Endothelial cell of umbilical vein (primary cell): ENCODE results near the gene CEACAM5. TPM values are rescaled to one million over a fixed set of nuclear protein-coding genes. Genes with fewer than 3 reads are reported as not detected.

ENCODE experiments used
- BruUV-seq: library from RNA; stranded (reverse); fragments of 400-500 nt; replicated peaks from 2 replicates; lab custom pipeline; 2021; lab: Mats Ljungman, UMichigan
- CTCF ChIA-PET: fragments of 300-600, 350-600 bp; sonication (Branson Sonifier 250); formaldehyde crosslinking; loops from one replicate; lab custom pipeline; 2021; ENCODE audit warnings: antibody characterized with exemption, inconsistent platforms; lab: Charles Lee
- POLR2A ChIA-PET: fragments of 300-600, 350-600 bp; sonication (Branson Sonifier 250); formaldehyde crosslinking; loops from one replicate; lab custom pipeline; 2021; ENCODE audit warnings: antibody characterized with exemption, inconsistent platforms; lab: Charles Lee
- DNase-seq: peaks from one replicate; pipeline ENCODE4 v3.0.0-alpha.2; 2011; ENCODE audit warnings: low read depth, low spot score
- FAIRE-seq: peaks from 2 replicates; lab custom pipeline; 2011; peaks lifted over from hg19 to GRCh38; lab: Jason Lieb, UNC
- H2AFZ ChIP-seq: 2 replicates; pipeline ENCODE4 v1.6.0; 2012; ENCODE audit warnings: low read depth, low read length, control low read depth, inconsistent platforms
- H3K27ac ChIP-seq: 2 replicates; pipeline ENCODE4 v1.5.1; 2011; ENCODE audit warnings: low read depth, mild to moderate bottlenecking, control low read depth, low read length, moderate library complexity; ENCODE audit not compliant: insufficient read depth
- H3K27me3 ChIP-seq, 2 experiments: 2 replicates each; pipeline versions ENCODE4 v1.6.0 to v1.6.1; 2011; ENCODE audit warnings: low read length in 2 of 2, mixed read lengths in 1 of 2; ENCODE audit not compliant: control insufficient read depth in 2 of 2, insufficient read depth in 2 of 2
- H3K36me3 ChIP-seq, 2 experiments: 2 replicates in 1 of 2; 3 replicates in 1 of 2; pipeline ENCODE4 v1.5.1; 2011; ENCODE audit warnings: low read length in 2 of 2, mild to moderate bottlenecking in 1 of 2, moderate library complexity in 1 of 2; ENCODE audit not compliant: control insufficient read depth in 2 of 2, insufficient read depth in 2 of 2; ENCODE audit errors: extremely low read depth in 1 of 2
- H3K4me1 ChIP-seq: 3 replicates; pipeline ENCODE4 v1.5.1; 2011; ENCODE audit warnings: mild to moderate bottlenecking, low read length; ENCODE audit not compliant: control insufficient read depth, insufficient read depth; ENCODE audit errors: extremely low read depth
- H3K4me2 ChIP-seq: 2 replicates; pipeline ENCODE4 v1.6.1; 2011; ENCODE audit warnings: low read length, control low read depth, mixed read lengths; ENCODE audit not compliant: insufficient read depth
- H3K4me3 ChIP-seq, 3 experiments: fragments of 200-600 bp in 1 of 3; sonication (generic), shearing (Covaris generic) in 1 of 3; replicated peaks in 1 of 3; 2 replicates each; pipeline ENCODE4 v1.5.1; 2011 to 2016; ENCODE audit warnings: control low read depth in 3 of 3, low read length in 3 of 3, mild to moderate bottlenecking in 2 of 3, inconsistent platforms in 1 of 3, low read depth in 1 of 3, moderate library complexity in 1 of 3; ENCODE audit not compliant: insufficient read depth in 1 of 3
- H3K79me2 ChIP-seq: 2 replicates; pipeline ENCODE4 v1.6.0; 2012; ENCODE audit warnings: low read length, inconsistent platforms; ENCODE audit not compliant: control insufficient read depth, insufficient read depth
- H3K9ac ChIP-seq: replicated peaks from 2 replicates; pipeline ENCODE3; 2011; ENCODE audit warnings: low read length, control low read depth; ENCODE audit not compliant: insufficient read depth; ENCODE audit errors: extremely low read depth
- H3K9me1 ChIP-seq: replicated peaks from 3 replicates; pipeline ENCODE4 v1.6.0; 2011; ENCODE audit warnings: mild to moderate bottlenecking, low read length; ENCODE audit not compliant: control insufficient read depth, insufficient read depth; ENCODE audit errors: extremely low read depth
- H3K9me3 ChIP-seq: replicated peaks from 2 replicates; pipeline ENCODE4 v1.5.1; 2012; ENCODE audit warnings: low read length, inconsistent platforms; ENCODE audit not compliant: control insufficient read depth, insufficient read depth
- H4K20me1 ChIP-seq: replicated peaks from 2 replicates; pipeline ENCODE3; 2011; ENCODE audit warnings: mild to moderate bottlenecking, low read length; ENCODE audit not compliant: control insufficient read depth, insufficient read depth; ENCODE audit errors: extremely low read depth
- EZH2 ChIP-seq: IDR thresholded peaks from 2 replicates; pipeline ENCODE4 v1.6.1; 2012; ENCODE audit warnings: borderline replicate concordance, low read depth, mild to moderate bottlenecking, moderate library complexity, low read length, inconsistent platforms; ENCODE audit not compliant: severe bottlenecking
- FOS ChIP-seq: IDR thresholded peaks from 2 replicates; pipeline ENCODE4 v1.6.1; 2011; ENCODE audit warnings: mild to moderate bottlenecking, low read length, moderate library complexity, borderline replicate concordance; ENCODE audit not compliant: insufficient read depth
- GATA2 ChIP-seq: IDR thresholded peaks from 2 replicates; pipeline ENCODE4 v1.7.0; 2011; ENCODE audit warnings: low read depth, mild to moderate bottlenecking, moderate library complexity, mixed read lengths, low read length; ENCODE audit not compliant: insufficient read length, insufficient read depth
- JUN ChIP-seq: IDR thresholded peaks from 2 replicates; pipeline ENCODE4 v1.6.1; 2011; ENCODE audit warnings: borderline replicate concordance, low read depth; ENCODE audit not compliant: insufficient read length, insufficient read depth
- MYC ChIP-seq: IDR thresholded peaks from one replicate; pipeline ENCODE4 v1.6.1; 2011; ENCODE audit warnings: mild to moderate bottlenecking, low read depth, low read length
- POLR2A ChIP-seq: IDR thresholded peaks from 2 replicates; pipeline ENCODE4 v1.6.1; 2012; ENCODE audit warnings: low read depth, mild to moderate bottlenecking, control low read depth, low read length
- POLR2AphosphoS5 ChIP-seq: IDR thresholded peaks from 2 replicates; pipeline ENCODE4 v1.6.1; 2012; ENCODE audit warnings: low read depth, mild to moderate bottlenecking, control low read depth, low read length, moderate library complexity; ENCODE audit not compliant: insufficient read depth
- dilution Hi-C: fragments of 300-500 bp; cut with MboI; formaldehyde crosslinking; loops from one replicate; pipeline ENCODE4 v1.15.0; 2019; ENCODE audit warnings: low sequenced_read_pairs; ENCODE audit not compliant: extremely low pct_ligation_motif_present
- intact Hi-C: fragments of 100-400 bp; cut with micrococcal nuclease; formaldehyde crosslinking; loops from one replicate; pipeline ENCODE4 v1.10.0; 2022
- polyA plus RNA-seq, 4 experiments: library from polyadenylated mRNA; depleted of rRNA in 3 of 4; stranded (reverse) in 3 of 4; unstranded in 1 of 4; fragments of >200 nt; gene quantifications; 2 replicates each; pipeline versions ENCODE4 v1.2.1 to v1.2.3, GENCODE V29; 2011 to 2012; ENCODE audit warnings: missing spikeins in 1 of 4
- total RNA-seq: library from RNA; stranded (reverse); gene quantifications from 2 replicates; pipeline ENCODE4 v1.2.3, GENCODE V29; 2021
- TF ChIP-seq, protein P1 (sequence below), 2 donors: IDR thresholded peaks; 1 replicate in 1 of 2; 2 replicates in 1 of 2; pipeline ENCODE4 v1.5.1; 2011; ENCODE audit warnings: low read length in 2 of 2, mild to moderate bottlenecking in 2 of 2, moderate library complexity in 2 of 2, control low read depth in 1 of 2, inconsistent platforms in 1 of 2, low read depth in 1 of 2; ENCODE audit not compliant: insufficient read depth in 1 of 2; ENCODE audit errors: extremely low read depth in 1 of 2
- TF ChIP-seq, protein P2 (sequence below): IDR thresholded peaks from 2 replicates; pipeline ENCODE4 v1.6.1; 2011; ENCODE audit not compliant: insufficient read depth, insufficient read length

CEACAM5 gene
- total and polyA plus RNA-seq, 2 donors (not counting 3 experiments of a cell fraction or from before 2014, with no cell fraction given), result not detected

DNA sequence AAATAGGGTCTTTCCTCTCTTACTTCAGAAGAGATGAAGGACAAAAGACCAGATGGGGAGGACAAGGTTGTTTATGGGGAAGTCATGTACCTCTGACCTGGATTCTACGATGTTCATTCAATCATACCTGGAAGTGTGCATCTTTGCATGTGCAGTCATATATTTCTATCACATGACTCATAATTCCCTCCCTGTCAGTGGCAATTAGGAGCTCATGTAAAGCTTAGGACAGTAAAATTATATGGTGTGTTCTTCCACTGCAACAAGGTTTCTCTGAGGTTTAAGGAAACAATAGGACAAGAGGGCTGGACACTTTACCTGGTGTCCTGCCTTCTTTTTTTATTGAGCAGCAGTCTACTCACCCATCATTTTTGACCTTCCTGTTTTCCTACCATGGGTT is 40.1 kb upstream of the CEACAM5 start:
- no peaks in the 10 kb centered on the region for H3K9me1 ChIP-seq
- H3K9ac ChIP-seq, result no peak overlapping the region
- DNase-seq, result no peak
- H3K27me3 ChIP-seq, result peaks cover 0 to under 1% of the 10 kb centered on the region in 2 experiments
- H3K27ac ChIP-seq, result no peak overlapping the region
- H3K4me2 ChIP-seq, result no peak overlapping the region
- H3K4me1 ChIP-seq, result no peaks in the 10 kb centered on the region
- dilution Hi-C loops, result no loop called here
- no TSS peak for BruUV-seq
- H3K36me3 ChIP-seq, result no peaks in the 10 kb centered on the region
- no peak overlapping the region for H2AFZ ChIP-seq
- H3K79me2 ChIP-seq, result no peaks in the 10 kb centered on the region
- peaks cover 6% of the 10 kb centered on the region for H3K9me3 ChIP-seq
- no peak overlapping the region for H3K4me3 ChIP-seq
- H4K20me1 ChIP-seq, result no peaks in the 10 kb centered on the region
- ChIA-PET CTCF (no interaction called here), POLR2A (no interaction called here)
- TF ChIP-seq MYC (no peak), FOS (no peak), JUN (no peak), POLR2A (no peak), POLR2AphosphoS5 (no peak), GATA2 (no peak), EZH2 (no peak)
- TF ChIP-seq, protein P1, sequence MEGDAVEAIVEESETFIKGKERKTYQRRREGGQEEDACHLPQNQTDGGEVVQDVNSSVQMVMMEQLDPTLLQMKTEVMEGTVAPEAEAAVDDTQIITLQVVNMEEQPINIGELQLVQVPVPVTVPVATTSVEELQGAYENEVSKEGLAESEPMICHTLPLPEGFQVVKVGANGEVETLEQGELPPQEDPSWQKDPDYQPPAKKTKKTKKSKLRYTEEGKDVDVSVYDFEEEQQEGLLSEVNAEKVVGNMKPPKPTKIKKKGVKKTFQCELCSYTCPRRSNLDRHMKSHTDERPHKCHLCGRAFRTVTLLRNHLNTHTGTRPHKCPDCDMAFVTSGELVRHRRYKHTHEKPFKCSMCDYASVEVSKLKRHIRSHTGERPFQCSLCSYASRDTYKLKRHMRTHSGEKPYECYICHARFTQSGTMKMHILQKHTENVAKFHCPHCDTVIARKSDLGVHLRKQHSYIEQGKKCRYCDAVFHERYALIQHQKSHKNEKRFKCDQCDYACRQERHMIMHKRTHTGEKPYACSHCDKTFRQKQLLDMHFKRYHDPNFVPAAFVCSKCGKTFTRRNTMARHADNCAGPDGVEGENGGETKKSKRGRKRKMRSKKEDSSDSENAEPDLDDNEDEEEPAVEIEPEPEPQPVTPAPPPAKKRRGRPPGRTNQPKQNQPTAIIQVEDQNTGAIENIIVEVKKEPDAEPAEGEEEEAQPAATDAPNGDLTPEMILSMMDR (IDR thresholded peaks at IDR 0.05; ENCODE audit: extremely low read depth in 1 of 2, insufficient read depth in 1 of 2, low read depth in 1 of 2, low read length in 2 of 2), result no peak
- TF ChIP-seq, protein P2, sequence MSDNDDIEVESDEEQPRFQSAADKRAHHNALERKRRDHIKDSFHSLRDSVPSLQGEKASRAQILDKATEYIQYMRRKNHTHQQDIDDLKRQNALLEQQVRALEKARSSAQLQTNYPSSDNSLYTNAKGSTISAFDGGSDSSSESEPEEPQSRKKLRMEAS, result no peak
- no peak for FAIRE-seq
- intact Hi-C loops, result no loop called here
